H9 (cell line): Measurements from ENCODE around the gene TTC33. TPM values are rescaled to one million over a fixed set of nuclear protein-coding genes. Genes with fewer than 3 reads are reported as not detected.

Experiments used
- DNase-seq: peaks from one replicate; pipeline ENCODE4 v3.0.0-alpha.2; 2017
- H2AFZ ChIP-seq: one replicate; pipeline ENCODE4 v1.6.1; 2013; ENCODE audit warnings: mild to moderate bottlenecking, low read length, control low read depth, moderate library complexity
- H2AK5ac ChIP-seq: 2 replicates; pipeline ENCODE4 v1.6.1; 2013; ENCODE audit warnings: low read length, control low read depth, mixed read lengths; ENCODE audit not compliant: insufficient read length
- H2BK120ac ChIP-seq: one replicate; pipeline ENCODE4 v1.6.1; 2013; ENCODE audit warnings: low read depth, mild to moderate bottlenecking, low read length, control low read depth, inconsistent platforms; ENCODE audit not compliant: poor library complexity, severe bottlenecking
- H2BK12ac ChIP-seq: 2 replicates; pipeline ENCODE4 v1.6.1; 2013; ENCODE audit warnings: low read length, control low read depth, mixed read lengths, low read depth; ENCODE audit not compliant: insufficient read length
- H2BK15ac ChIP-seq: 2 replicates; pipeline ENCODE4 v1.6.1; 2013; ENCODE audit warnings: low read depth, low read length, control low read depth
- H2BK20ac ChIP-seq: one replicate; pipeline ENCODE4 v1.6.1; 2013; ENCODE audit warnings: low read depth, mild to moderate bottlenecking, low read length, control low read depth, inconsistent platforms; ENCODE audit not compliant: poor library complexity, severe bottlenecking
- H2BK5ac ChIP-seq: 2 replicates; pipeline ENCODE4 v1.6.1; 2013; ENCODE audit warnings: low read length, control low read depth, mixed read lengths; ENCODE audit not compliant: insufficient read length
- H3K14ac ChIP-seq: 2 replicates; pipeline ENCODE4 v1.6.1; 2013; ENCODE audit warnings: low read length, control low read depth; ENCODE audit not compliant: insufficient read depth
- H3K18ac ChIP-seq: 2 replicates; pipeline ENCODE4 v1.6.1; 2013; ENCODE audit warnings: low read depth, mild to moderate bottlenecking, mixed read lengths, low read length, control low read depth; ENCODE audit not compliant: insufficient read length
- H3K23ac ChIP-seq: 2 replicates; pipeline ENCODE4 v1.6.1; 2013; ENCODE audit warnings: low read length, control low read depth, mixed read lengths, low read depth; ENCODE audit not compliant: insufficient read length
- H3K23me2 ChIP-seq: 2 replicates; pipeline ENCODE4 v1.6.1; 2013; ENCODE audit warnings: low read depth, mild to moderate bottlenecking, mixed read lengths, low read length, control low read depth; ENCODE audit not compliant: insufficient read length, poor library complexity, severe bottlenecking
- H3K27ac ChIP-seq: 2 replicates; pipeline ENCODE4 v1.5.1; 2013; ENCODE audit warnings: low read length, control low read depth, mixed read lengths, low read depth; ENCODE audit not compliant: insufficient read length
- H3K27me3 ChIP-seq: 2 replicates; pipeline ENCODE4 v1.6.1; 2013; ENCODE audit warnings: low read length, control low read depth, inconsistent platforms; ENCODE audit not compliant: insufficient read depth
- H3K4ac ChIP-seq: 2 replicates; pipeline ENCODE4 v1.6.1; 2013; ENCODE audit warnings: low read depth, mild to moderate bottlenecking, control low read depth, inconsistent platforms, low read length, moderate library complexity
- H3K4me1 ChIP-seq: 2 replicates; pipeline ENCODE4 v1.6.1; 2013; ENCODE audit warnings: low read length, control low read depth, inconsistent platforms; ENCODE audit not compliant: insufficient read depth
- H3K4me2 ChIP-seq: 2 replicates; pipeline ENCODE4 v1.6.1; 2013; ENCODE audit warnings: low read length, control low read depth, mixed read lengths; ENCODE audit not compliant: insufficient read length, insufficient read depth
- H3K56ac ChIP-seq: 2 replicates; pipeline ENCODE4 v1.6.1; 2013; ENCODE audit warnings: low read depth, mild to moderate bottlenecking, mixed read lengths, low read length, control low read depth; ENCODE audit not compliant: insufficient read length
- H3K79me1 ChIP-seq: 2 replicates; pipeline ENCODE4 v1.6.1; 2013; ENCODE audit warnings: low read depth, mild to moderate bottlenecking, moderate library complexity, low read length, control low read depth, inconsistent platforms; ENCODE audit not compliant: insufficient read depth, poor library complexity, severe bottlenecking
- H3K79me2 ChIP-seq: 2 replicates; pipeline ENCODE4 v1.6.1; 2013; ENCODE audit warnings: low read length, control low read depth, inconsistent platforms; ENCODE audit not compliant: insufficient read depth
- H3K9ac ChIP-seq: 2 replicates; pipeline ENCODE4 v1.6.1; 2013; ENCODE audit warnings: low read length, control low read depth, mixed read lengths; ENCODE audit not compliant: insufficient read length; ENCODE audit errors: extremely low read depth
- H3K9me3 ChIP-seq: one replicate; pipeline ENCODE4 v1.6.1; 2013; ENCODE audit warnings: low read depth, low read length, inconsistent platforms; ENCODE audit not compliant: control insufficient read depth
- H3T11ph ChIP-seq: one replicate; pipeline ENCODE4 v1.6.1; 2013; ENCODE audit warnings: mild to moderate bottlenecking, low read length, control low read depth, inconsistent platforms
- H4K20me1 ChIP-seq: one replicate; pipeline ENCODE4 v1.6.1; 2013; ENCODE audit not compliant: control insufficient read depth, insufficient read length, insufficient read depth
- H4K5ac ChIP-seq: 2 replicates; pipeline ENCODE4 v1.6.1; 2013; ENCODE audit warnings: low read depth, mild to moderate bottlenecking, mixed read lengths, low read length, control low read depth; ENCODE audit not compliant: insufficient read length
- H4K8ac ChIP-seq: replicated peaks from 2 replicates; pipeline ENCODE4 v1.6.1; 2013; ENCODE audit warnings: low read length, control low read depth, mixed read lengths, low read depth; ENCODE audit not compliant: insufficient read length
- H4K91ac ChIP-seq: 2 replicates; pipeline ENCODE4 v1.6.1; 2013; ENCODE audit warnings: low read depth, mild to moderate bottlenecking, moderate library complexity, mixed read lengths, low read length, control low read depth; ENCODE audit not compliant: insufficient read length
- H3K27ac Mint-ChIP-seq, 3 experiments: 2 replicates in 2 of 3; 3 replicates in 1 of 3; pipeline ENCODE4 v1.8.0; 2020 to 2021; ENCODE audit warnings: mixed read lengths in 3 of 3, mild to moderate bottlenecking in 1 of 3, moderate library complexity in 1 of 3
- H3K27me3 Mint-ChIP-seq: 2 replicates; pipeline ENCODE4 v1.8.0; 2021; ENCODE audit warnings: low read depth, mild to moderate bottlenecking, moderate library complexity, mixed read lengths
- H3K36me3 Mint-ChIP-seq, 3 experiments: 2 replicates in 2 of 3; 3 replicates in 1 of 3; pipeline ENCODE4 v1.8.0; 2020 to 2021; ENCODE audit warnings: low read depth in 3 of 3, mixed read lengths in 3 of 3; ENCODE audit not compliant: insufficient read depth in 1 of 3
- H3K4me1 Mint-ChIP-seq, 2 experiments: 2 replicates each; pipeline ENCODE4 v1.8.0; 2020; ENCODE audit warnings: mixed read lengths in 2 of 2
- H3K4me3 Mint-ChIP-seq, 2 experiments: 2 replicates in 1 of 2; 3 replicates in 1 of 2; pipeline ENCODE4 v1.8.0; 2020 to 2021; ENCODE audit warnings: mild to moderate bottlenecking in 2 of 2, mixed read lengths in 2 of 2, moderate library complexity in 1 of 2
- H3K9me3 Mint-ChIP-seq, 2 experiments: 2 replicates in 1 of 2; 3 replicates in 1 of 2; pipeline ENCODE4 v1.8.0; 2020; ENCODE audit warnings: mild to moderate bottlenecking in 2 of 2, mixed read lengths in 2 of 2, moderate library complexity in 1 of 2
- WGBS: extraction: QIAGEN DNeasy Blood & Tissue Kit; methylation state at CpG from one replicate; pipeline ENCODE4 v1.1.7; 2013; ENCODE audit warnings: missing lambda C conversion rate, low lambda C conversion rate, mixed read lengths; ENCODE audit not compliant: insufficient read length; ENCODE audit errors: extremely low coverage; 5-methylcytosine and 5-hydroxymethylcytosine counted together
- total RNA-seq: library from RNA; stranded (reverse); gene quantifications from 2 replicates; pipeline ENCODE4 v1.2.1, GENCODE V29; 2021
- TF ChIP-seq, protein P1 (sequence below): fragments of 200-600 bp; sonication (generic); conservative IDR thresholded peaks from 3 replicates; pipeline ENCODE4 v1.8.0; 2021; ENCODE audit warnings: antibody characterized with exemption, mild to moderate bottlenecking

TTC33 gene
- total RNA-seq, 1 experiment from 2014 or later, result 7.3 TPM

DNA sequence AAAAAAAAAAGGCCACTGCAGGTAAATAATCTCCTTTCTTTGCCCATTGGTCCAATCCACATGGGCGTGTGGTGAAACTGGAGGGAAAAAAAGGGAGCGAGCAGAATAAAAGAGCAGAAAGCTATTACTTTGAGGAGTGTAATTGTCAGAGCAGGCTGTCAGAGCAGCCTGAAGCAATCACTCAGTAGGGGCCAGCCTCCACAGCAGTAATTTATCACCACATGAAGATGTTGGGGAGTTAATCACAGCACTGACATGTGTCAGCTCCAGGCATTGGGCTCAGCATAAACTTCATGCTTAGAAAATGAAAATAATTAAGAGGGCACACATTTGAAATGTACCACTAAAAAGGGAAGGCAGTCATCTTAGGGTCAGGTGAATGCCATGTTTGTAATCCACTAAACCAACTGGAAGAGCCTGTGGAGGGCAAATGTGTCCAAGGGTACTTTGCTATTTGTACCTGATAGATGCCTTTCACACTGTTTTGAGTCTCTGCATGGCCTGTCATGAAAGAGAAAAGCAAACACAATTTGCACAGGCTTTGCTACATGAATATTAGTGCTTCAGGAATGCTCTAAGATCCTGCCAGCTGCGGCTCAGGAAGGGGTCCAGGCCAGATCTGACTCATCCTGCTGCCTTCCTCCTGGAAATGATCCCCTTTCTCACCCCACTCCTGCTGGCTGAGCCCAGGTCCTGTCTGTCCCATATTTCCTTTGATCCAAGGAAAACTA is 79.0 kb downstream of the TTC33 start:
- peaks cover 24% of the 10 kb centered on the region for H3K23me2 ChIP-seq
- no peak overlapping the region for H3K18ac ChIP-seq
- Mint-ChIP-seq H3K4me1 (peaks cover 33 to 37% of the 10 kb centered on the region in 2 experiments), H3K27me3 (peaks cover 32% of the 10 kb centered on the region), H3K27ac (no peak overlapping the region), H3K9me3 (peaks cover 3% of the 10 kb centered on the region in 2 experiments; a peak in 2 of 5 replicates), H3K36me3 (no peaks in the 10 kb centered on the region; a peak in 1 of 7 replicates), H3K4me3 (no peak overlapping the region; a peak in 1 of 5 replicates)
- no peaks in the 10 kb centered on the region for H3K79me1 ChIP-seq
- no peaks in the 10 kb centered on the region for H3K9me3 ChIP-seq
- H3K27me3 ChIP-seq, result peaks cover 17% of the 10 kb centered on the region
- no peak overlapping the region for H3K4ac ChIP-seq
- H2BK15ac ChIP-seq, result no peak overlapping the region
- H3K4me2 ChIP-seq, result no peak overlapping the region
- no peak overlapping the region for H3K27ac ChIP-seq
- no peak overlapping the region for H2AFZ ChIP-seq
- H3K9ac ChIP-seq, result no peak overlapping the region
- H2AK5ac ChIP-seq, result no peak overlapping the region
- peak; percentile 42 for DNase-seq
- no peak overlapping the region for H3K14ac ChIP-seq
- no peak overlapping the region for H2BK5ac ChIP-seq
- WGBS, result no CpG with 5 or more reads among the region's 3 CpGs
- H3K4me1 ChIP-seq, result peaks cover 5% of the 10 kb centered on the region; the same call in 1 of the 2 replicates
- no peak overlapping the region for H4K91ac ChIP-seq
- H3K56ac ChIP-seq, result no peak overlapping the region
- H4K8ac ChIP-seq, result no peak overlapping the region
- no peaks in the 10 kb centered on the region for H4K20me1 ChIP-seq
- no peak overlapping the region for H2BK20ac ChIP-seq
- no peaks in the 10 kb centered on the region for H3K79me2 ChIP-seq
- H3K23ac ChIP-seq, result no peak overlapping the region
- TF ChIP-seq, protein P1, sequence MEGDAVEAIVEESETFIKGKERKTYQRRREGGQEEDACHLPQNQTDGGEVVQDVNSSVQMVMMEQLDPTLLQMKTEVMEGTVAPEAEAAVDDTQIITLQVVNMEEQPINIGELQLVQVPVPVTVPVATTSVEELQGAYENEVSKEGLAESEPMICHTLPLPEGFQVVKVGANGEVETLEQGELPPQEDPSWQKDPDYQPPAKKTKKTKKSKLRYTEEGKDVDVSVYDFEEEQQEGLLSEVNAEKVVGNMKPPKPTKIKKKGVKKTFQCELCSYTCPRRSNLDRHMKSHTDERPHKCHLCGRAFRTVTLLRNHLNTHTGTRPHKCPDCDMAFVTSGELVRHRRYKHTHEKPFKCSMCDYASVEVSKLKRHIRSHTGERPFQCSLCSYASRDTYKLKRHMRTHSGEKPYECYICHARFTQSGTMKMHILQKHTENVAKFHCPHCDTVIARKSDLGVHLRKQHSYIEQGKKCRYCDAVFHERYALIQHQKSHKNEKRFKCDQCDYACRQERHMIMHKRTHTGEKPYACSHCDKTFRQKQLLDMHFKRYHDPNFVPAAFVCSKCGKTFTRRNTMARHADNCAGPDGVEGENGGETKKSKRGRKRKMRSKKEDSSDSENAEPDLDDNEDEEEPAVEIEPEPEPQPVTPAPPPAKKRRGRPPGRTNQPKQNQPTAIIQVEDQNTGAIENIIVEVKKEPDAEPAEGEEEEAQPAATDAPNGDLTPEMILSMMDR, result no peak
- H3T11ph ChIP-seq, result no peak overlapping the region
- H4K5ac ChIP-seq, result no peak overlapping the region
- no peak overlapping the region for H2BK12ac ChIP-seq
- H2BK120ac ChIP-seq, result no peak overlapping the region
